GM12872 (cell line): ENCODE results near the gene JADE3.

Experiments used
- TF ChIP-seq, protein P1 (sequence below): IDR thresholded peaks from 3 replicates; pipeline ENCODE4 v1.5.1; 2011; ENCODE audit warnings: low read depth, mild to moderate bottlenecking, low read length, moderate library complexity; ENCODE audit not compliant: insufficient read depth

Gene JADE3

GRCh38 chrX:46957297-46957696 is 45.1 kb downstream of the JADE3 start:
- TF ChIP-seq, protein P1, sequence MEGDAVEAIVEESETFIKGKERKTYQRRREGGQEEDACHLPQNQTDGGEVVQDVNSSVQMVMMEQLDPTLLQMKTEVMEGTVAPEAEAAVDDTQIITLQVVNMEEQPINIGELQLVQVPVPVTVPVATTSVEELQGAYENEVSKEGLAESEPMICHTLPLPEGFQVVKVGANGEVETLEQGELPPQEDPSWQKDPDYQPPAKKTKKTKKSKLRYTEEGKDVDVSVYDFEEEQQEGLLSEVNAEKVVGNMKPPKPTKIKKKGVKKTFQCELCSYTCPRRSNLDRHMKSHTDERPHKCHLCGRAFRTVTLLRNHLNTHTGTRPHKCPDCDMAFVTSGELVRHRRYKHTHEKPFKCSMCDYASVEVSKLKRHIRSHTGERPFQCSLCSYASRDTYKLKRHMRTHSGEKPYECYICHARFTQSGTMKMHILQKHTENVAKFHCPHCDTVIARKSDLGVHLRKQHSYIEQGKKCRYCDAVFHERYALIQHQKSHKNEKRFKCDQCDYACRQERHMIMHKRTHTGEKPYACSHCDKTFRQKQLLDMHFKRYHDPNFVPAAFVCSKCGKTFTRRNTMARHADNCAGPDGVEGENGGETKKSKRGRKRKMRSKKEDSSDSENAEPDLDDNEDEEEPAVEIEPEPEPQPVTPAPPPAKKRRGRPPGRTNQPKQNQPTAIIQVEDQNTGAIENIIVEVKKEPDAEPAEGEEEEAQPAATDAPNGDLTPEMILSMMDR, result no peak

GRCh38 chrX:46959101-46959500 is 46.9 kb downstream of the JADE3 start:
- TF ChIP-seq, protein P1, result no peak

DNA sequence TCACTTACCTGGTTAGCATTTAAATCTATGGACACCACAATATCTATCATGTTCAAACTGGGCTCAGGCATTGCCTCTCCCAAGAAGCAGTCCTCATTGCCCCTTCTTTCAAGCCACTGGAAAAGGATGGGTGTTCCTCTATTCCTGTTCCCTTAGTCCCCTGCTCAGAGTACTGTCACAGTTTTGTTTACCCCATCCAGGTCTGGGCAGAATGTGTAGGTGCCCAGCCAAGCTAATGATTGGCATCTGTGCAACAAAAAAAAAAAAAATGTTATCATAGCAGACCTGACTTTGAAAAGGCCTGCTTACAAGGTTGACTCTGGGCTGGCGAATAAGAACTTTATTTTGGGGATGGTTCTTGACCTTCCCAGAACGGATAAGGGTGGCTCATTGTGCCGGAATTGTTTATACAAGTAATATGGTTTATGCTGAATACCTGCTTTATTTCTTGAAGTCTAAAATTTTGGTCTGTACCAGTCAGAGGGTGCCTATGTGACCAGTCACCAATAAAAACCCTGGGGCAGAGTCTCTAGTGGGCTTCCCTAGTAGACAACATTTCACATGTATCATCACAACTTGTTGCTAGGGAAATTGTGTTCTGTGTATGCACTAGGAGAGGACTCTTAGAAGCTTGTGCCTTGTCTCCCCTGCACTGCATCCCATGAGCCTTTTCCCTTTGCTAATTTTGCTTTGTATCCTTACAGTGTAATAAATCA is 47.9 kb downstream of the JADE3 start:
- TF ChIP-seq, protein P1, result no peak

- TF ChIP-seq, protein P1, result no peak
Observed at GRCh38 chrX:46961097-46961496, 48.9 kb downstream of the JADE3 start.

- TF ChIP-seq, protein P1, result no peak
Observed at GRCh38 chrX:46961574-46962283, 49.5 kb downstream of the JADE3 start.

DNA sequence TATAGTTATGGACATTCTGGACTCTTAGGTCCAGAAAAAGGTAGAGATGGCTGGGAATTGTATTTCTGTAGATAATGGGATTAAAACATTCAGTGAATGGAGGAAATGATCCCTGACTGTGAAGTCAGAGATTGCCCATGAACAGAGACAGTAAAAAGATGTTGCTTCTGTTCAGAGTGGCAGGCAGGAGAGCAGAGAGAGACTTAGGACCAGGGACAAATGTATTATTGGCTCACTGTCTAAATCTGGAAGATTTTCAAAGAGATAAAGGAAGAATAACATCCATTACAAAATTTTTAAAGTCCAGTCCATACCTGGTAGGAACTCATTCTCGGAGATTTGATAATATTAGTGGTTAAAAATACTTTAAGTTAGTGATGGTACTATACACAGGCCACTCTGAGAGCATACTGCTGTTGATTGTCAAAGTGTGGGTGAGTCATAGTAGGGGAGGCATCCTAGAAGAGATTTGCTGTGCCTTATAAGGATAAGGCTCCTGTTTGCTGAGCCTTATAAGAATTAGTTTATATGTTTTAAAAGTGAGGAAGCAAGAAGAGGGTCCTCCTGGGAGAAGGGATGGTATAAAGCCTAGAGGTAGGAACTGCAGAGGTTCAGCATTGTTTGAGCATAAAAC is 53.0 kb downstream of the JADE3 start:
- TF ChIP-seq, protein P1, result no peak

GRCh38 chrX:46967547-46967946 is 55.3 kb downstream of the JADE3 start:
- TF ChIP-seq, protein P1, result no peak
